Femur (tissue), 1 donor: ENCODE results near the gene MYO10.

Source experiments
- DNase-seq: peaks from one replicate; pipeline ENCODE4 v3.0.0-alpha.2; 2017

MYO10 gene

DNA sequence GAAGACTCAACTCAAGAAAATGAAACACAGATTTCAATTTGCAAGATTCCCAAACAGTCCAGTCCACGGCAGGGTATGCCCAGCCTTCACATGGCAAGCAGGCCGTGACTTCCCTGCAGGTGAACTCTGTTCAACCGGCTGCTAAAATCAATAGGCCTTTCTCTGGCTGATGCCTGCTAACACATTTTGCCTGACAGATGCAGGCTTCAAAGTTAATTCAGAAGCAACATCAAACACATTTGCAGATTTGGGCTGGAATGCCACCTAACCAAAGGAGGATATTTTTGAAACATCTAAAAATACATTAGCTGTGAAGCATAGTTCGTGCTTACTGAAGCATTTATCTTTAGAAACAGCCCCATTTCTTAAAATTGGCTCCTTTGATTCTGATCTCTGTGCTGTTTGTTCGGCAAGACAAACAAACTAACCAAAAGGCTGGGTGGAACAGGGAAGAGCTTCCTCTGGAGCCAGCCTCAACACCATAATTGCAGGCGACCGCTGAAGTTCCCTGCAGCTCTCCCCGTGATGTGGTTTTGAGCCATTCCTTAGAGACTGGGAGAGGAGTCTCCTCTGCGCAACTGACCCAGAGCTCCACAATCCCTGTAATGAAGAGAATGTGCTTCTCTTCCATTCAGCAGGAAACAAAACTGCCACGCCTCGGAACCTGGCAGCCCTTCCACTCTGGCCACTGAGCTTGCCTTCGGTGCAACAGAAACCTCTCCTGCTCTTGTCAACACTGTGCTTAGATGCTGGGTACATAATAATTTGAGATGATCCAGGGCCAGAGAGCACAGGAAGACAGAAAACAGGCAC, 126.5 kb downstream of the MYO10 start:
- DNase-seq: peak; percentile 87

DNA sequence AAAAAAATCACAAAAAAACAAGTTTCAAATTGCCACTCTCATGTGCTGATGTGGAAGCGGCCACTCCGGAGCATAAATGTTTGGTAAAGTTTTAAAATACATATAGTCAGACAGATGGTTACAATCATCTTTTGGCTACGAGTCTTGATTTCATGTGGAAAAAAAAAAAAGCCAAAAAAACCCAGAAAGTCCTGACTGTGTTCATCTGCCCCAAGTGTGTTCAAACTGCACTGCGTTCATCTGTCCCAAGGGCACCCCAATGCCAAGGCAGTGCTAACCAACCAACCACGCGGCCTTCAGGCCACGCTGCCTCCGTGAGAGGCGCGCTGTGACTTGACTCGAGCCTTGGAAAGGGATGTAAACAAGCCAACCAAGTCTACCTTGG, 127.1 kb downstream of the MYO10 start:
- DNase-seq: no peak

DNA sequence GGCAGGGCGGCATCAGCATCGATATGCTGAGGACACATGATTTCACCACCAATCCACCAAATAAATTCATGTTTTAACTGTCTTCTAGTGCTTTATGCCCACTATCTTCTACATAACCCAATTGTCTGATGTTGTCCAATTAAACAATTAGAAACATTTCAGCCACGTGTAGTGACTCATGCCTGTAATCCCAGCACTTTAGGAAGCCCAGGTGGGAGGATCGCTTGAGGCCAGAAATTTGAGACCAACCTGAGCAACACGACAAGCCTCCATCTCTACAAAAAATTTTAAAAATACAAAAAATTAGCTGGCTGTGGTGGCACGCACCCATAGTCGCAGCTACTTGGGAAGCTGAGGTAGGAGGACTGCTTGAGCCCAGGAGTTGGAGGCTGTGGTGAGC, 128.1 kb downstream of the MYO10 start:
- DNase-seq: no peak

DNA sequence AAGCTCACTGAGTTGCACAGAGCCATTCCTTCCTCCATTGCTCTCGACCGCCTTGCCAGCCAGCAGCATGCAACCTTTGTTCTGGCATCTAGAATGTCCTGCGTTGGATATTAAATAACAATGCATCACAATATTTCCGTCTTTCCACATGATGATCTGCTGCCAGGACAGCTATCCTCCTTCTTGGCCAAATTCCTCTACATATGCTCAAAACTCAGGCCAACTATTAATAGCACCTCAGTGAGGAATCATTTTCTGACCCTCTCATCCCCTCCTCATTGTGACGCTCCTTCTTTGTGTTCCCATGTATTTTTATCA, 128.6 kb downstream of the MYO10 start:
- peak; percentile 58 for DNase-seq

DNA sequence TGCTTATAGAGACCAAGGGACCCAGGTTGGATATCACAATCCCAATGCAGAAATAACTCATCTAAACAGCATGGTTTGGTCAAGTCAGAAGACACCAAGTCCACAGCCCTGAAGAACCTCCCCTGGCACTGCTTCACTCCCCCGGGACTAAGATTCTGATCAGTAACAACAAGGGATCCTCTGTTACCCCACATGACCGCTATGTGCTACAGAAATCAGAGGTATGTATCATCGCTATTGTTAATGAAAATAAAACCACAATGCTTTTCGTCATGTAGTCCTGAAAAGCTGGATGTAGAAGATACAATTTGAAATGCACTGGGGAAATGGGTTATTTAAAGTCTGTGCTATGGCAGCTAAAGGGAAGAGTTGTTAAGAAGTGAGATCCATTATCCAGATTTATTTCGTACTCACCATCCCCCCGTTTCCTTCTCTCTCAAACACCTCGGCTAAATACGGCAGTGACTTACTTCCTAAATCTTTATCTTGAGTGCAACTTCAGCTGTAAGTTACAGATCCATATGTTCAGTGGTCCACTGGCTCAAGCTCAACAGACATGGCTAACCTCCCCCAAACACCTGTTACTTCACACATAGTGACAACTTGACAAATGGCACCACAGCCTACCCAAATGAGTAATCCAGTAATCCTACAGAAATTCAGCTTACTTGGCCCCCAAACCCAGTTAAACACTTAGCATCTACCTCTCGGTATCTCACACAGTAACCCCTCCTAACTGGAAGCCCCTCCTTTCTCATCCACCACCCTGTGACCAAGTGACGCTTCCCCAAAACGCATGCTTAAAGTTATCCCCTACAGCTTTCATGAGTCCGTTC, 129.2 kb downstream of the MYO10 start:
- no peak for DNase-seq

DNA sequence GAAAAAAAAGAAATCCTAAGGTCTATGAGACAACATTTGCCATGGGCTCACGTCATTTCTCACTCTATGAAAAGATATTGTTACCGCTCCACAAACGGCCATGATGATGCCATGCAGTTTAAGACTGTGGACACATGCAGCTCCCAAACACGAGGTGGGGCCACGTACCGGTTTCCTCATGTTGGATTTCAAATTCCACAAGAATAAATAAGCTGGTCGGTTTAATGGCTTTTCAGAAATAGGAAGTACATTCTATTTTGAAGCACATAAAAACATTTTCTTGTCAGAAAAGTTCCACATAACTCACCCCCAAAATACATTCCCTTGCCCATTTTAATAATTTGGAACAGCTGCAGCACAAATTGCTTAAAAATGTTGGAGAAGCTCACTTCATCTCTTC, 130.6 kb downstream of the MYO10 start:
- DNase-seq: no peak

DNA sequence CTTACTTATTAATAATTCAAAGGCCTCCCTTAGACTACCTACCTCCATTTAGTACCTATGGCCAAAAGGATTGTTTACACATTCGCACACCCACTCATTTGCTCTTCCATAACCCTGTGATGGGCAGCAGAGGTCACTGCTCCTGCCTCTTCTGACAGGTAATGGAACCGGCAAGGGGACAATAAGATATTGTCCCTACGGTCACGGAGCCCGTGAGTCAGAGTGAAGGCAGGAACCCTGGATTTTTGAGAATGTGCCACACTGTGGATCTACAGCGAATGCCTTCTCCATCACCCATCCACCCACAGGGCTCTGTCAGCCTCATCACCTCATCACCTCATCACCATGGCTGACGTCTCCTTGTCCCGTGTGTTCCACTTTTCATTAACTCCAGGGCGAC, 132.3 kb downstream of the MYO10 start:
- DNase-seq: no peak

DNA sequence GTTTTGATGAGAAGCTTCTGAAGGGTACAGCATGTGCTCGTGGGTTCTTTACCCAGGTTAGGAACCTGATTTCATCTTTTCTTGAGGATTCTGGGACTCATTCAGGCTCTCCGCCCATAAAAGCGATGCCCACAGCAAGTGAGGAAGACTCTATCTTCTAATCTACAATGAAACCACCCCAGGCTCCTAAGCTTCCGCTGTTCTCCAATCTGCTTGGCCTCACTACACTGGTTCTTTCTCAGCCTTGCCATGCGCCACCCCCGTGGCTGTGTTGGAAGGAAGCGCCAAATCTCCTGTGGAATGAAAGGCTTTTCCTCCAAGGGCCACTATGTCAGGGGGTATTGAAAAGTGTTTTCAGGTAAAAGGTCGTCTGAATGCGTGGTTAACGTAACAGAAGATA, 135.6 kb downstream of the MYO10 start:
- no peak for DNase-seq

DNA sequence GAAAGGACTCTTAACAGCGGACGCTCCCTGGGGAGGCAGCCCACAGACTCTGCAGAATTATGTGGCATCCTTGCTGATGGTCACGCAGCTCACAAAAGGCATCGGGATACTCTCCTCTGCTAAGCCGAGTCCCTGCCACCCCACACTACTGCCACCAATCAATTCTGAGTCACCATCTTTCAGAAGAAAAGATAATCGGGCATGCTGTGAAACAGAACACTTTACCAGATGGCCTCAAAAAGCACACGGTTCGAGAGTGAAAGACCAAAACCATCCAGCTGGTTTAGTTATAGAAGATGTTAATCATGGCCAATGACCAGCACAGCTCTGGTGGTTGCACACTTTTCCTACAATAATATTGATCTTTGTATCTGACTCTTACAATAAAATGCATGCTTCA, 136.3 kb downstream of the MYO10 start:
- DNase-seq: no peak

DNA sequence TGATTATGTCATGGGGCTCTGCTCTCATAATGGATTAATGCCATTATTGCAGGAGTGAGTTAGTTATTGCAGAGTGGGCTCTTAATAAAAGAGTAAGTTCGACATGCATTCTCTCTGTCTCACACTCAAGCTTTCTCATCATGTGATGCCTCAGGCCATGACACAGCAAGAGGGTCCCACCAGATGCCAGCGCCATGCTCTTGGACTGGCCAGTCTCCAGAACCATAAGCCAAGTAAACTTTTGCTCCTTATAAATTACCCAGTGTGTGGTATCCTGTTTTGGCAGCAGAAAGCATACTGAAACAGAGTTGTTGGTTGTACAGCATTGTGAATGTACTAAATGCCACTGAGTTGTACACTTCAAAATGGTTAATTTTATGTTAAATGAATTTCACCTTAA, 138.1 kb downstream of the MYO10 start:
- no peak for DNase-seq

DNA sequence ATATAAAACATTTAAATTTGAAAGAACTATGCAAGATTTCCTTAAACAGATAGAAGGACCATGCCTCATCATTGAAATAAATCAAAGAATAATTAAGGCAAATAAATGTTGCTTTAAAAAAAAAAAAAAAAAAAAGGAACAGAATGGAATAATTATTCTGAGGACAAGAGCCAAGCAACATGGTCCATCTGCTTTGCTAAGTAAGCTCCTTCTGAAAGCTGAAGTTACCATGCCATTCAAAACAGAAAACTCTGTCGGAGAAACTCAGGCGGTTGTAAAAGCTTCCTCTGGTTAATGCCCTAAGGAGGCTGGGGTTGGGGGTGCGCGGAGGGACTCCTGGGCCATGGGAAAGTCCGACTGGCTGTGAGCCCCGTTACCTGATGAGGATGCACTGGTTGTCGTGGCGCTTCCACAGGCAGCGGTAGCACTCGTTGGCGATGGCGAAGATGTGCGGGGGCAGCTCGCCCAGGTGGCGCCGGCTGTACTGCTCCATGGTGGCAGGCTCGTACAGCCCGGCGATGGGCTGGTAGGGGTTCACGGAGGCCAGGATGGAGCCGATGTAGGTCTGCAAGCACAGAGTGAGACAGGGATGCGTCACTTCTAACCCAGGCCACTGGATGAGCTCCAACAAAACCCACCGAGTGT, 141.7 kb downstream of the MYO10 start:
- no peak for DNase-seq

DNA sequence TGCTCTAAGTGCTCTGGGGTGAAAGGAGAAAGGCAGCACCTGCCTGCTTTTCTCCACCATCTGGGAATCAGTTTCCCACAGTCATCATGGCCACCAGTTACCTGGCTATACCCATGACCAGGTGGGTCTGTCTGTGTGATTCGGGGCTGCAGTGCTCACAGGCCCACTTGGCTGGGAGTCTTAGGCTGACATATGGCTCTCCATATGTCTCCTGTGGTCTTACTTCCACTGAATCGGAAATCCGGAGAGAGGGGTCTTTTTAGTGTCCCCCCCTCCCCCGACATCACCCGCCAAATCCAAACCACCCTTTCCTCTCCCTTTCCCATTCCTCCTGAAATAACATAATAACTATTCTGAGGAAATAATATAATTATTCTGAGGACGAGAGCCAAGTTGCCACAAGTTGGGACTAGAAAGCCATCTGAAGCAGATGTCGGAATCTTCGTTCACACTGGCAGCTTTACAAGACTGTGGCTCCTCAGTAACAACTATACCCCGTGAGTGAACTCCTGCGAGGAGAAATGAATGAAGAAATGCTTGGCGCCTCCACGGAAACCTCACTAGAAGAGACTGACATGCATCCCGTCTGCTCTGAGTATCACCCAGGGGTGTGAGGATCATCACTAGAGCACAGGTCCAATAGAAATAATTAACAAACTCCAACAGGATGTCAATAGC, 143.4 kb downstream of the MYO10 start:
- DNase-seq: no peak

DNA sequence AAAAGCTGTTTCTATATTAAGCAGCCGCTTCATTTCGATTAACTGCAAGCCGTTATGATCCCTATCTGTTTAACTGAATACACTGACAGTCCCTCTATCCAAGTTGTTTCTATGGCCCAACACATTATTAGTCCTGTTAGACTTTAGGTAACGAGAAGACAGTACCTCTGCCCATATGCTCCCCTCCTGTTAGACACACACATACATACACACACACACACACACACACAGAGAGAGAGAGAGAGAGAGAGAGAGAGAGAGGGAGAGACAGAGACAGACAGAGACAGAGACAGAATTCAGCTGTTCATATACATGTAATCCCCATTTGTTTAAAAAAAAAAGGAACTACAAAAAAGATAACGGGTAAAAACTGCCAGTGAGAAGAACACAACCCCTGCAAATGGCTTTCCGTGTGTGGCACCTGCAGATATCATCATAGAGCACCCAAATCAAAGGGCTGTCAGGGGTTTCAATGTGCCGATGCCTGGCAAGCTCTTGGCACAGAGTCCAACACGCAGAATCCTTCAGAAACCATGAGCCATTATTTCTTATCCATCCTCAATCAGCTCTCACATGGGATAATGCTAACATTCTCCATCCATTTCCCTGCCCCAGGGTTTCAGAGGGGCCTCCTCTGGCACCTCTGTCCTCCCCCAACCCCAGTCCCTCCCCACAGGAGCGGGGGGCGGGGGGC, 144.0 kb downstream of the MYO10 start:
- DNase-seq: no peak

DNA sequence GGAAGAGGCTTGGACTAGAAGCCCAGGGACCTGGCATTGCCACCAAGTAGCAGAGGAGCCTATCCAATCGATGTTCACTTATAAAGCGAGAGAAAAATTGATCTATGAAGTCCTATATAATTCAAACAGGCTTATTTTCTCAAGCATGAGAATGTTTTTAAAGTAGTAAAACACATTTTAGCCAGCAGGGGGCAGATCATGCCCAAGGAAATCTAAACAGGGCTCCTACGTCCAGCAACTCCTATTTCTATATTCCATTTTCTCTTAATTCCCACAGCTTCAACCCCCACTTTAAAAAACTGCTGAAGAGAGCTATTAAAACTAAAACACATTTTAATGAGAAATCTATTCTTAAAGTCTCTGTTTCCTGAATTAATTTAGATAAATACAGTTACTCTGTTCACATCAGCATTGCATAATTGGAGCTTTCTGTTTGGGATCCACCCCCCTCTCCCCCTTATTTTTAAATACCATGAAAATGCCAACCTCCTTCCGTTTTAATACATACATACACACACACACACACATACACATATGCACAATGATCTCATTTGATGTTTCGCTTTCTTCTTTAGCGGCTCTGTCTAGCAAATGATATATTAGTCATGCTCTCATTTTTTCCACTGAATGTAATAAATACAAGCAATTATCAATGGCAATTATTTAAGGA, 144.9 kb downstream of the MYO10 start:
- DNase-seq: peak; percentile 44

DNA sequence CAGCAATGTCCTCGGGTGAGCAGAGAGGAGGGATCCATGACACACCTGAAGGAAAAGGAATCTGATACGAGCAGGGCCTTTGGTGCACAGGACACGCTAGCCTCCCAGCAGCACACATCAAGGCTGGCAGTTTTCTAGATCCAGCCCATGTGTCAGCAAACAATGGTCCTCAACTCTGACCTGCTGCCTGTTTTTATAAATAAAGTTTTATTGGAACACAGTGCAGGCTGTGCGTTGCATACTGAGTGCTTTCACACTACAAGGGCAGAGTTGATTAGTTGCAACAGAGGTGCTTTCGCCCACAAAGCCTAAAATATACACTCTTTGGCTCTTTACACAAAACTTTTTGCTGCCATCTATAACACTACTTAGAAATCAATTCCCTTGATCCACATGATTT, 147.1 kb downstream of the MYO10 start:
- no peak for DNase-seq

DNA sequence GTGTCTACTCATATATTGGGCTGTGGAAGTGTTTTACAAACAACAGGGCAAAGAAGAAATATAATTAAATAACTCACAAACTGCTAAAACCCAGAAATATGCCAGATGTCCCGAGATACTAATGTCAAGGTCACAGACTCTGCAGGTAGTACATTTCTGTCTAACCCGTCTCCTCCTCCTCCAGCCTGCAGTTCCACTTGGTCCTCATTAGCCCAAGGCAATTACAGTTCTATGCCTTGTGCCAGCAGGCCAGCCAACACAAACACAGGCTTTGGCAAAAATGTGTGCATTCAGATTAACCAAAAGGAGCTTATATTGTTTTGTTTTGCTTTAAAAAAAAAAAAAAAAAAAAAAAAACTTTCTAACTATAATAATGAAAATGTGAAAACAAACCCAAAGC, 148.8 kb downstream of the MYO10 start:
- DNase-seq: no peak

DNA sequence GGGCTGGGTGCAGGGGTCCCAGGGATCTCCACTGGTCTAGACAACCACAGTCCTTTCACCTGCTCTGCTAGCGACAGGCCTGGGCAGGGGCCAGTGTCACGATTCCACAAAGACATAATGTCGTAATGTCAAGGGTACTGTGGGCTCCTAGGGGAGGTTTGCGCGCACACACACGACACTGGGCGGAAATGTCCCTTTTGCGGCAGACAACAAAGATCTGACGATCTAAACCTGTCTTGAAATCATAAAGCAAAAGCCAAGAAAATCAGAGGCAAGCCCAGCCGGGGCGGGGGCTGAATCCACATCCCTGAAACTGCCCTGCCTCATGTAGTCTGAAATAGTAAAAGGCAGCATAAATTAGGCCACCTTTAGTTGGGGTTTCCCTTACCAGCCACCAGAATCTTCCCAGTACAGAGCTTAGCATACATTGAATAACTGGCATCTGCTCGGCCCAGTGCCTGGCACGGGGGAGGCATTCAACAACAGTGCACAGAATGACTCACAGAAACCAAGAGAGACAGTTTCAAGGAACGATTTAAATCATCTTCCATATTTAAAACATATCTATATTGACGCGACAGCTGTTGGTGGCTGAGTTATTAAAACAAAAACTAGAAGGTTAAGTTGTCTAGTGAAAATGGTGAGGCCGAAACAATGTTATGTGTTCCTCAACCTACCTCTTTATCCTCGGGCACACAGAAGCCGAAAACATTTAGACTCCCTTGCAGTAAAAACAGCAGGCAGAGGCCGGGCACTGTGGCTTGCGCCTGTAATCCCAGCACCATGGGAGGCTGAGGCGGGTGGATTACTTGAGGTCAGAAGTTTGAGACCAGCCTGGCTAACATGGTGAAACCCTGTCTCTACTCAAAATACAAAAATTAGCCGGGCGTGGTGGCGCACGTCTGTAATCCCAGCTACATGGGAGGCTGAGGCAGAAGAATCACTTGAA, 151.0 kb downstream of the MYO10 start:
- DNase-seq: no peak

DNA sequence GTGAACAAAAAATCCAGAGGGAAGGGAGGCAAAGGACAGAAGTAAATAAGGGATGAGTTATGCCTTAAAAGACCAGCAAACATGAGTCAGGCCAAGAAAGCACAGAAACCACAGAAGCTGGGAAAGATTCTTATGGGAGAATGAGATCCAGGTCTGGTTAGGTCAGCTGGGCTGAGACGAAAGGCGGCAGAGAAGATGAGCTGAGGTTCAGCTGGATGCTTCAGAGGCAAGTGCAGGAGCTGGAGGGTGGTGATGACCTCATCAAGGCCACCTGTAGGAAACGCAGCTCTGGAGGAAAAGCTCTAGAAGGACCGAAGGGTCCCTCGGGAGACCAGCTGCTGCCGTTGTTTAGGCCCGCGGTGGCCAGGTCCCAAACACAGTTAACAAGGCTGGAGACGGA, 152.0 kb downstream of the MYO10 start:
- no peak for DNase-seq

DNA sequence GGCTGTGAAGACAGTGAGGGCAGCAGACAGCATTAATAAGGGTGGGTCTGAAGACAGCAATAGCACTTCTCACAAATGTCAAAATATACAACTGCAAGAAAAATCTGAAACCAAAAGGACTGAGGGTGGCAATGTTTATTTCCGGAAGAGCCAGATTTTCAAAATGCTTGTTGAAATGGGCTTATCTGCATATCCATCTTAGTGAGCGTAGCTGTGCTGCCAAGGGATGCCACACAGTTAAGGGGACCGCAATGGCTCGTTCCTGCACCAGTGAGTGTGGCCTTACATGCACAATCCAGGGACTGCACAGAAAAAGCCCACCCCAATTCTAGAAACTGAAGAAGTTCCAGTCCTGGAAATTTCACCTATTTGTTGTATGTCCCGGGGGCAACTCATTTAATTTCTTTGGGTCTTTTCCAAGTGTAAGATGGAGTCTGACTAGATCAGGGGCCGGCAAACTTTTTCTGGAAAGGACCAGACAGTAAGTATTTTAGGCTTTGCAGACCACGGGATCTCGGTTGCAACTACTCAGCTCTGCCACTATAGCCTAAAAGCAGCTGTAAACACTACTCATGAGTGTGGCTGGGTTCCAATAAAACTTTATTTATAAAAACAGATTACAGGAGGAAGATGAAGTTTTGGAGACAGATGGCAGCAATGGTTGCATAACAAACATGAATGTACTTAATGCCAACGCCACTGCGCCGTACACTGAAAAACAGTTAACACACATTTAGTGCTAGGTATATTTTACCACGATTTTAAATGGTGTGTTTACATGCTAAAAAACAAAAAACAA, 154.1 kb downstream of the MYO10 start:
- no peak for DNase-seq

DNA sequence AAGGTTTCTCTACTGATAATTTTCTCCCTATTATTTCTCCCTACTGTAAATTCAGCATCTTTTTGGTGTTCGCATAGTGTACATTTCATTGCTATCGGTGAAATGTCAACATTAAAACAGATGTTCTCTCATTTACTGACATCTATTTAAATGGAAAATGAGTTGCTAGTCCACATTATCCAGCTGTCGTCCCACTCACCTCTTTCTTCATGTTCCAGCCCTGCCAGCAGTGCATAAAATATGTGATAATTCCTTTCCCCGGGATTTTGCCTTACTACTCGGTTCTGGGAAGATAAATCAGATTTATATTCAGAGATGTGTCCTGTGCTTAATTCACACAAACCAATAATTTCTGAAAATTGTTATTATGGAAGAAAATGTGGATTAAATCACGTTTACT, 155.8 kb downstream of the MYO10 start:
- no peak for DNase-seq
